Activated naive CD4-positive, alpha-beta T cell treated with anti-CD3 and anti-CD28 coated beads, Interleukin-2, amount 50 U/mL, for 16 hours (primary cell): ENCODE data around the gene HDGFL2.

Experiments
- DNase-seq: peaks from one replicate; pipeline ENCODE4 v3.0.0-alpha.2; 2020

HDGFL2 gene

GRCh38 chr19:4472174-4472974, at the start of gene HDGFL2:
TSS of gene HDGFL2 (plus strand) at chr19:4472297. CDS start at chr19:4472351, 54 bp downstream.
- no peak for DNase-seq

GRCh38 chr19:4423416-4424126, 48.5 kb upstream of the HDGFL2 start:
- DNase-seq = no peak

GRCh38 chr19:4425537-4425936, 46.6 kb upstream of the HDGFL2 start:
- no peak for DNase-seq

DNA sequence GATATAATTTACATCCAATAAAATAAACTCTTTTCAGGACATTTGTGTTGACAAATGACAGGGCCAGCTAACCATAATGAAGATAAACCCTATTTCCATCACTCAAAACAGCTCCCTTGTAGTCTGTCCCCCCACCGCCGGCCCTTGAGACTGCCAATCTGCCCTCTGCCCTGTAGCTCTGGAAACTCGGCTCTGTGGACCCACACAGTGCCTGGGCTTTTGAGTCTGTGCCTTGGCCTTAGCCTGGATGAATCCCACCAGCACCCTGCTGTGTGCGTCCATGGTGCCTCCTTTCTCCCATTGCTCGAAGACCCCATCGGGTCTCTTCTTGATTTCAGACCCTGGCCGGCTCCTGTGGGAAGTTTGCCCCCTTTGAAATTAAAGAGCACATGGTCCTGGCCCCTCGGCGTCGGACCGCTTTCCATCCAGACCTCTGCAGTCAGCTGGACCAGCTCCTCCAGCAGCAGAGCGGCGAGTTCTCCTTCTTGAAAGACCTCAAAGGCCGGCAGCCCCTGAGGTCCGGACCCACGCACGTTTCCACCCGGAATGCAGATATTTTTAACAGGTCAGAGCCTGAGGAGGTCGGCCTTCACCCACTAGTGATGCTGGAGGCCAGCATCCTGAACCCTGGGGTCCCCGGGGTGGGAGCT, 43.6 kb upstream of the HDGFL2 start:
- DNase-seq = no peak

DNA sequence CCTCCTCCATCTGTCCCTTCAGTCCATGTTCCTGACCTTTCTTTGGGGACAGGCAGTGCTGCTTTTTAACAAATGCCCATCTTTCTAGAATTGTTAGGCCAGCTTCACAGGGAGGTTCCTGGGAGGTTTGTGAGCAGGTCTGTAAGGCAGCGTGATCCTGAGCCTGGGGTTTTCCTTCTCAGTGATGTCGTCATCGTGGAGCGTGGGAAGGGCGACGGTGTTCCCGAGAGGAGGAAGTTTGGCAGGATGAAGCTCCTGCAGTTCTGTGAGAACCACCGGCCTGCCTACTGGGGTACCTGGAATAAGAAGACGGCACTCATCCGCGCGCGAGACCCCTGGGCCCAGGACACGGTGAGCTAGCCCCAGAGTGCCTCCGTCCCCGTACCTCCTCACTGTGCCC, 42.8 kb upstream of the HDGFL2 start:
- DNase-seq = no peak

DNA sequence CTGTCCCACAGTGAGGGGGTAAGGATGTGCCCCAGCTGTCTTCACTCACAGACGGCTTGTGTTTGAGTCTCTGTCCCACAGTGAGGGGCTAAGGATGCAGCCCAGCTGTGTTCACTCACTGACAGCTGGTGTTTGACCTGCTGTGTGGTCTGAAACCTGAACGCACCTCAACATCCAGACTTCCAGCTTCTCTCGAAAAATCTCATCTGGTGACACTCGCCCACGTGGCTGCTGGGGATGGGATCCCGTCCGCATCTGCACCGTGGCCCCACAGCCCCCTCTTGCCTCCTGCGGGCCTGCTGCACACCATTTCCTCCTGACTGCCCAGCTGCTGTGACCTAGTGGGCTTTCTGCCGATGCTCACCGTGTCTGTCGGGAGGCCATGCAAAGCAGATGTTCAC, 42.3 kb upstream of the HDGFL2 start:
- DNase-seq = no peak

- no peak for DNase-seq
These were observed 41.3 kb upstream of the HDGFL2 start for GRCh38 chr19:4430760-4431159.

DNA sequence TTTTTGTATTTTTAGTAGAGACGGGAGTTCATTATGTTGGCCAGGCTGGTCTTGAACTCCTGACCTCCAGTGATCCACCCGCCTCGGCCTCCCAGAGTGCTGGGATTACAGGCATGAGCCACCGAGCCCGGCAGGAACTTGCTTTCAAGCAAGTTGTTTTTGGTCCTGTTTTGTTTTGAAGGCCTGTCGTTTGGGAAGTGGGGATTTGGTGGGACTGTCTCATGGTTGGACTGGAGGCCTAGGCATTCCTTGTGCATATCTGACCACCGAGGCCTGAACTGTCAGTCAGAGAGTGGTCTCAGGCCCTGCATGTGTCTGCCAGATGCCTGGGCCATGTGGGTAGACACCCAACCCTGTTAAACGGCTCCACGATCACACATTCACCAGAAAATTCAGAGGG, 40.8 kb upstream of the HDGFL2 start:
- no peak for DNase-seq

DNA sequence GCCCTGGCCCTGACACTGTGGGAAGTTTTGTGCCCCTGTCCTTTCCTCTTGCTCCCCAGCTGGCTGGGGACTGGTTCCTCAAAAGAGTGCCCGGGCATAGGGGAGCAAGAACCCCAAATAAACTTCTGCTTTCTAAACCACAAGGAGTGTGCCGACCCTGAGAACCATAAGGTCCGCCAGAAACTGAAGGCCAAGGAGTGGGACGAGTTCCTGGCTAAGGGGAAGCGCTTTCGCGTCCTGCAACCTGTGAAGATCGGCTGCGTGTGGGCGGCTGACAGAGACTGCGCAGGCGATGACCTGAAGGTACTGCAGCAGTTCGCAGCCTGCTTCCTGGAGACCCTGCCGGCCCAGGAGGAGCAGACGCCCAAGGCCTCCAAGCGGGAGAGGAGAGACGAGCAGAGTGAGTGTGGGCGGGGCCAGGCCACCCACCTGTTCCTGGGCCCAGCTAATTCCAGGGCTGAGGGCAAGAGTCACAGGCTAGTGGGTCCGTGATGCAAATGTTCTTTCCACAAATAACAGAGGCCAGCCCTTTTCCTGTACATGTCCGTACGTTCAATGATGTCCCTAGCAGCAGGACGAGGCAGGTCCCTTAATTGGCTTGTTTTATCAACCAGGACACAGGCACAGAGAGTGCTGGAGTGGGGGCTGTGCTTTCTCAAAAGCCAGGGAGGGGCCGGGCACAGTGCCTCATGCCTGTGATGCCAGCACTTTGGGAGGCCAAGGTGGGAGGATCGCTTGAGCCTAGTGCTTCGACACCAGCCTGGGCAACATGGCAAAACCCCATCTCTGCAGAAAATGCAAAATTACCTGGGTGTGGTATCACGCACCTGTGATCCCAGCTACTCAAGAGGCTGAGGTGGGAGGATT, 40.1 kb upstream of the HDGFL2 start:
- no peak for DNase-seq

DNA sequence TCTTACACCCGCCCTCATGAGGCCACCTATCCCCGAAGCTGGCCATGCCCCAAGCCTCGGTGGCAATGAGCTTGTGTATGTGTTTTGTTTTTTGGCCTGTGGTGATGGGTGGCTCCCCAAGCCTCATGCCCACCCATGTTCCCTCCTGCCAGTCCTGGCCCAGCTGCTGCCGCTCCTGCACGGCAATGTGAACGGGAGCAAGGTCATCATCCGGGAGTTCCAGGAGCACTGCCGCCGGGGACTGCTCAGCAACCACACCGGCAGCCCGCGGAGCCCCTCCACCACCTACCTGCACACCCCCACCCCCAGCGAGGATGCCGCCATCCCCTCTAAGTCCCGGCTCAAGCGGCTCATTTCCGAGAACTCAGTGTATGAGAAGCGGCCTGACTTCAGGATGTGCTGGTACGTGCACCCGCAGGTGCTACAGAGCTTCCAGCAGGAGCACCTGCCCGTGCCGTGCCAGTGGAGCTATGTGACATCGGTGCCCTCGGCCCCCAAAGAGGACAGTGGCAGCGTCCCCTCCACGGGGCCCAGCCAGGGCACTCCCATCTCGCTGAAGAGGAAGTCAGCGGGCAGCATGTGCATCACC, 39.1 kb upstream of the HDGFL2 start:
- DNase-seq = no peak

DNA sequence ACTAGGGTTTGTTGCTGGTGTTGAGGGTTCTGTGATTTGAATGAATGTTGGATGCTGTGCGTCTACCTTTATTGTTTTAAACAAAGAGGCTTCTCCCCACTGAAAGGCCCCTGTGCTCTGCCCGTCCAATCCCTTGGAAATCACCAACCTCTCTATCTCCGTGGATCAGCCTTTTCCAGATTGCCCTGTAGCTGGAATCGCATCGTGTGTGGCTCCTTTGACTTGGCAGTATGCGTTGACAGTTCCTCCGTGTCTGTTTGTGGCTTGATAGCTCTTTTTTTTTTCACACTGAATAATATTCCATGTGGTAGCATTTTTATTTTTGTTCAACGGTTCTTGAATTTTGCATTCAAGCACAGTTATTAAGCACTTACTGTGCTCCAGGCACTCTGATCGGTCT, 37.7 kb upstream of the HDGFL2 start:
- DNase-seq = no peak

DNA sequence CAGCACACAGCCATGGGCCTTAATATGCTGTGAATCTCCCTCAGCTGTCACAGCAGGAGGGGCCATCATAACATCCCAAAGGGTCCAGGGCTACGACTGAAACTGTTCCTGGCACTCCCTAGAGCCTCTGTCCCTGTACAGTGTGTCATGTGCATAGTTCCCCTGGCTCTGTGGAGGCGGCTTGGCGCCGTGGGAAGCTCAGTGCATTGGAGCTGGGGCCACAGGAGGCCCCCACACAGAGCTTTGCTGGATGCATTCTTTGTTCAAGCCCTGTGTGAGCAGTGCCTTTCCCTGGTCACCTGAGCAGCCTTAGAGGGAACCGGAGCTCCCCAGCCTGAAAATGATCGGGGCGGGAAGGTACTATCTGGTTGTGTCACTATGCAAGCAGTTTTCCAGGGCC, 35.9 kb upstream of the HDGFL2 start:
- no peak for DNase-seq

DNA sequence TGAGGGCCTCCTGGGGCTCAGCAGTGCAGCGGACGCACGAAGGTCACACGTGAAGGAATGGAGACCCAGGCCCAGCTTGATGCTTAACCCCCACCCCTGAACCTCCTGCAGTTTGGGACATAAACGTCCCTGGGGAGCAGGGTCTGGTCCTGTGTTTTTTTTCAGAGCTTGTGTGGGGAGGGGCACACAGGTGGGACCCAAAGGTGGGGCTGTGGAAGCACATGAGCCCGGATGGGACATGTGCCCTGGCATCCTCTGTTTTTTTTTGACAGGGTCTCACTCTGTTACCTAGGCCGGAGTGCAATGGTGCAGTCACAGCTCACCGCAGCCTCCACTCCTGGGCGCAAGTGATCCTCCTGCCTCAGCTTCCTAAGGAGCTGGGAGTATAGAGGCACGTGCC, 35.0 kb upstream of the HDGFL2 start:
- no peak for DNase-seq

- DNase-seq = no peak
These were observed 32.9 kb upstream of the HDGFL2 start for GRCh38 chr19:4439243-4439642.

DNA sequence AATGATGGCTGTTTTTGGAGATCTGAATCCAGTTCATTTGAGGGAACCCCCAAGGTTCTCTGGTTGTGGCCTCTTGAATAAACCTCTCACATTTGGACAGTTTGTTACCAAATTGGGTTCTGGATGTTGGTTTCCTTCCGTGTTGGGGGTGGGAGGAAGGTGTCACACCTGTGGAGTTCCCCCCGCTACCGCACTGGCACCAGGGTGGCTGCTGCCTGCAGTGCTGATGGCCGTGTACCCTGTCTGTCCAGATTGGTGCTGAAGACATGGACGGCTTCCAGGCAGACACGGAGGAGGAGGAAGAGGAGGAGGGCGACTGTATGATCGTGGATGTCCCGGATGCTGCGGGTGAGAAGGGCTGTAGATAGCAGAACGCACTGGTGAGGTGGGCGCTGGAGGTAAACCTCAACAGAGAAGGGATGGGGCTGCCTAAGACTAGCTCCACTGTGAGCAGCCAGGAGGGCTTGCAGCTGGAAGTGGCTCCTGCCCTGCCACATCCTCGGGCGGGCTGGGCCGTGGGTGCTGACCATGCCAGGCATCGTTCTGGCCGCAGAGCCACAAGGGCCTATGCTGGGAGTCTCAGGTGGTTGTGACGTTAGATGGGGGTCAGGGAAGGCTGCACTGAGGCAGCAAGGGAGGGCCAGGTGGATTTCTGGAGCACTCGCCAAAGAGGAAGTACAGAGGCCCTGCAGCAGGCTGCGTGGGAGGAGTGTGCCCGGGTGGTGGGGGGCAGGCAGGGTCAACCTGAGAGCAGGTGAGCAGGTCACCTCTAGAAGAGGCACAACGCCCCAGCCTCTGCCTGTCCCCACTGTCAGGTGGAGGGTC, 29.9 kb upstream of the HDGFL2 start:
- no peak for DNase-seq

GRCh38 chr19:4442819-4443146, 29.3 kb upstream of the HDGFL2 start:
- DNase-seq = no peak

DNA sequence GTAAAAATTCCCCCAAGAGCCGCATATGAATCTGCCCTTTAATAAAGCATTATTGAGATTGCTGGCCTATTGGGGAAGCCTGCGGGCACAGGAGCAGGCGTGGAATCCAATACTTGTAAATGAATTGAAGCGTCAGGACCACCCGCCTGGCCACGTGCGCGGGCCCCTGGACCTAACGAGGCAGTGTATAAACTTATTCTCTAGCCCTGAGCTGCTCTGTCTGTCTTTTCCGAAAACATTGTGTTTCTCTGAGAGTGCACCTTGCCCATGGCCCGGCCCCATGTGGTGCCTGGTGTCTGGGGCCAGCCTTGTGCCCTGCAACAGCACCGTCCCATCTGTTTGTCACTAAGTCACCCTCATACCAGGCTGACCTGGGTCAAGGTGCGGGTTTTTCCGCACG, 28.9 kb upstream of the HDGFL2 start:
- DNase-seq = no peak

GRCh38 chr19:4443966-4444764, 27.9 kb upstream of the HDGFL2 start:
- no peak for DNase-seq

DNA sequence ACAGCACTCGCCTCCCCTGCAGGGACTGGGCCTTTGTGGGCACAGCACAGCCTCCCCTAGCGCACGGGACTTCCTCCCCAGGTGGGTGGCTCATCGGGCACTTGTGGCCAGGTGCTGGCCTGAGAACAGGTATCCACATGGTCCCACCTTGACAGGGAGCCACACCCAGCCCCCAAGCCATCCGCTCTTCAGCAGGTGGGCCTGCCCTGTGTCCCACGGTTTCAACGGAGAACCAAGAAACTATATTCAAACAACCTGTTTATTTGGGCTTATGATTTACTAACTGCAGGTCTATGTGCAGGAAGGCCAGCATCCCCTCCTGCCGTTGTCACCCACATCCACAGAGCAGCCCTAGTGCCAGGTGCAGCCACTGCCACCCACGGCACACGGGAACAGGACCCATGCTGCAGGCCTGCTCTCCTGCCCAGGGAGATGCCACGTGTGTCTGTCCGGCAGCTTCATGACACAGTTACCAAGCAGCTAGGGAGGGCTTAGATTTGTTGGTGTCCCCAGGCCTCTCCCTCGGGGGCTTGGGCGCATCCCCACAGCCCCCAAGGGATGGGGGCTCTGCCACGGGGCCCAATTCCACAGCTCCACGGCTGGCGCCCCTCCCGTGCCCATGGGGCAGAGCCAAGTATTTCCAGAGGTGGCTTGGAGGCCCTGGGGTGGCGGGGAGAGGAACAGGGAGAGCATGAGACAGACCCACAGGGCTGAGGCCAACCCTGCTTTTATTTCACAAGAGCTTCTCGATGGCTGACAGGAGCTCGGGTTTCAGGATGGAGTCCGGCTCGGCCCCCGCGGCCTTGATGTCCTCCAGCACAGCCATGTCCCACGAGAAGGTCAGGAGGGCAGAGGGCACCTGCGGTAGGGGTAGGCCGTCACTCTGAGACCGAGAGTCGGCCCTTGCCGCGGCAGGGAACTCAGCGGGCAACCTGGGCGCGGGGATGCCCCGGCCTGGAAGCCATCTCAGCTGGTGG, 27.0 kb upstream of the HDGFL2 start:
- no peak for DNase-seq
